ENCODE measurements around the gene RNF212.

RNF212 gene

GRCh38 chr4:1115528-1116293 is 2.3 kb upstream of the RNF212 start:
- DNase-seq (ENCODE audit: low read depth in 2 of 3, low spot score in 2 of 3) = no peak

- DNase-seq (ENCODE audit: low read depth in 2 of 3, low spot score in 2 of 3) = no peak
These were observed 562 bp downstream of the RNF212 start for GRCh38 chr4:1112821-1113182.

GRCh38 chr4:1112174-1112820 is 1.1 kb downstream of the RNF212 start:
- no peak for DNase-seq (ENCODE audit: low read depth in 2 of 3, low spot score in 2 of 3)

GRCh38 chr4:1111259-1111809 is 2.0 kb downstream of the RNF212 start:
- DNase-seq (ENCODE audit: low read depth in 2 of 3, low spot score in 2 of 3) = no peak

- no peak for DNase-seq (ENCODE audit: low read depth in 2 of 3, low spot score in 2 of 3)
These were observed 3.4 kb downstream of the RNF212 start for GRCh38 chr4:1109898-1110506.

- DNase-seq (ENCODE audit: low read depth in 2 of 3, low spot score in 2 of 3) = no peak
These were observed 4.0 kb downstream of the RNF212 start for GRCh38 chr4:1109333-1109732.

GRCh38 chr4:1105662-1106061 is 7.7 kb downstream of the RNF212 start:
- no peak for DNase-seq (ENCODE audit: low read depth in 2 of 3, low spot score in 2 of 3)

GRCh38 chr4:1105067-1105466 is 8.3 kb downstream of the RNF212 start:
- DNase-seq (ENCODE audit: low read depth in 2 of 3, low spot score in 2 of 3) = no peak

GRCh38 chr4:1104647-1105046 is 8.7 kb downstream of the RNF212 start:
- no peak for DNase-seq (ENCODE audit: low read depth in 2 of 3, low spot score in 2 of 3)

GRCh38 chr4:1099684-1100335 is 13.6 kb downstream of the RNF212 start:
- no peak for DNase-seq (ENCODE audit: low read depth in 2 of 3, low spot score in 2 of 3)

- no peak for DNase-seq (ENCODE audit: low read depth in 2 of 3, low spot score in 2 of 3)
These were observed 14.1 kb downstream of the RNF212 start for GRCh38 chr4:1099270-1099669.

GRCh38 chr4:1098311-1098925 is 14.9 kb downstream of the RNF212 start:
- no peak for DNase-seq (ENCODE audit: low read depth in 2 of 3, low spot score in 2 of 3)

GRCh38 chr4:1097553-1097952 is 15.8 kb downstream of the RNF212 start:
- DNase-seq (ENCODE audit: low read depth in 2 of 3, low spot score in 2 of 3) = no peak

- no peak for DNase-seq (ENCODE audit: low read depth in 2 of 3, low spot score in 2 of 3)
These were observed 16.5 kb downstream of the RNF212 start for GRCh38 chr4:1096841-1097240.

GRCh38 chr4:1094336-1094690 is 19.1 kb downstream of the RNF212 start:
- no peak for DNase-seq (ENCODE audit: low read depth in 2 of 3, low spot score in 2 of 3)

- DNase-seq (ENCODE audit: low read depth in 2 of 3, low spot score in 2 of 3) = no peak
These were observed 19.7 kb downstream of the RNF212 start for GRCh38 chr4:1093391-1094335.

GRCh38 chr4:1092983-1093361 is 20.4 kb downstream of the RNF212 start:
- DNase-seq (ENCODE audit: low read depth in 2 of 3, low spot score in 2 of 3) = no peak

- DNase-seq (ENCODE audit: low read depth in 2 of 3, low spot score in 2 of 3) = no peak
These were observed 21.1 kb downstream of the RNF212 start for GRCh38 chr4:1092026-1092982.

GRCh38 chr4:1091561-1091995 is 21.8 kb downstream of the RNF212 start:
- no peak for DNase-seq (ENCODE audit: low read depth in 2 of 3, low spot score in 2 of 3)
